HL-60 (cell line): ENCODE measurements around the gene SUPT6H.
"Not testable (repeated sequence)": the region's sequence is repeated elsewhere in the genome, so short reads cannot be mapped to it uniquely, and the experiment has no call there.

Experiments used
- REST ChIP-seq: IDR thresholded peaks from 2 replicates; pipeline ENCODE4 v1.6.1; 2012; ENCODE audit warnings: low read depth; ENCODE audit not compliant: insufficient replicate concordance
- TF ChIP-seq, protein P1 (sequence below): IDR thresholded peaks from one replicate; pipeline ENCODE4 v1.5.1; 2011; ENCODE audit warnings: low read length, control low read depth, inconsistent platforms; ENCODE audit not compliant: insufficient read depth

DNA sequence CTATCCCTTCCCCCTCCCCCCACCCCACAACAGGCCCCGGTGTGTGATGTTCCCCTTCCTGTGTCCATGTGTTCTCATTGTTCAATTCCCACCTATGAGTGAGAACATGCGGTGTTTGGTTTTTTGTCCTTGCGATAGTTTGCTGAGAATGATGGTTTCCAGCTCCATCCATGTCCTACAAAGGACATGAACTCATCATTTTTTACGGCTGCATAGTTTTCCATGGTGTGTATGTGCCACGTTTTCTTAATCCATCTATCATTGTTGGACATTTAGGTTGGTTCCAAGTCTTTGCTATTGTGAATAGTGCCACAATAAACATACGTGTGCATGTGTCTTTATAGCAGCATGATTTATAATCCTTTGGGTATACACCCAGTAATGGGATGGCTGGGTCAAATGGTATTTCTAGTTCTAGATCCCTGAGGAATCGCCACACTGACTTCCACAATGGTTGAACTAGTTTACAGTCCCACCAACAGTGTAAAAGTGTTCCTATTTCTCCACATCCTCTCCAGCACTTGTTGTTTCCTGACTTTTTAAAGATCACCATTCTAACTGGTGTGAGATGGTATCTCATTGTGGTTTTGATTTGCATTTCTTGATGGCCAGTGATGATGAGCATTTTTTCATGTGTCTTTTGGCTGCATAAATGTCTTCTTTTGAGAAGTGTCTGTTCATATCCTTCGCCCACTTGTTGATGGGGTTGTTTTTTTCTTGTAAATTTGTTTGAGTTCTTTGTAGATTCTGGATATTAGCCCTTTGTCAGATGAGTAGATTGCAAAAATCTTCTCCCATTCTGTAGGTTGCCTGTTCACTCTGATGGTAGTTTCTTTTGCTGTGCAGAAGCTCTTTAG lies 74.1 kb downstream of the SUPT6H start:
- TF ChIP-seq, protein P1, sequence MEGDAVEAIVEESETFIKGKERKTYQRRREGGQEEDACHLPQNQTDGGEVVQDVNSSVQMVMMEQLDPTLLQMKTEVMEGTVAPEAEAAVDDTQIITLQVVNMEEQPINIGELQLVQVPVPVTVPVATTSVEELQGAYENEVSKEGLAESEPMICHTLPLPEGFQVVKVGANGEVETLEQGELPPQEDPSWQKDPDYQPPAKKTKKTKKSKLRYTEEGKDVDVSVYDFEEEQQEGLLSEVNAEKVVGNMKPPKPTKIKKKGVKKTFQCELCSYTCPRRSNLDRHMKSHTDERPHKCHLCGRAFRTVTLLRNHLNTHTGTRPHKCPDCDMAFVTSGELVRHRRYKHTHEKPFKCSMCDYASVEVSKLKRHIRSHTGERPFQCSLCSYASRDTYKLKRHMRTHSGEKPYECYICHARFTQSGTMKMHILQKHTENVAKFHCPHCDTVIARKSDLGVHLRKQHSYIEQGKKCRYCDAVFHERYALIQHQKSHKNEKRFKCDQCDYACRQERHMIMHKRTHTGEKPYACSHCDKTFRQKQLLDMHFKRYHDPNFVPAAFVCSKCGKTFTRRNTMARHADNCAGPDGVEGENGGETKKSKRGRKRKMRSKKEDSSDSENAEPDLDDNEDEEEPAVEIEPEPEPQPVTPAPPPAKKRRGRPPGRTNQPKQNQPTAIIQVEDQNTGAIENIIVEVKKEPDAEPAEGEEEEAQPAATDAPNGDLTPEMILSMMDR, result not testable (repeated sequence)
- TF ChIP-seq REST, result not testable (repeated sequence)
